HG03025 (cell line): Measurements from ENCODE around the gene SARM1.

Source experiments
- ATAC-seq: cut with Tn5 transposase; IDR thresholded peaks from one replicate; pipeline ENCODE4 v1.9.1; 2021; ENCODE audit warnings: mild to moderate bottlenecking, moderate library complexity; ENCODE audit not compliant: unreplicated experiment, low FRiP score

The SARM1 gene

GRCh38 chr17:28391401-28391800, 19.9 kb downstream of the SARM1 start:
- ATAC-seq = no peak

- no peak for ATAC-seq
Measured at GRCh38 chr17:28392491-28392890, 21.0 kb downstream of the SARM1 start.

GRCh38 chr17:28394337-28395116, 23.0 kb downstream of the SARM1 start:
- no peak for ATAC-seq

- ATAC-seq = no peak
Measured at GRCh38 chr17:28395426-28395825, 23.9 kb downstream of the SARM1 start.

- ATAC-seq = no peak
Measured at GRCh38 chr17:28395968-28396367, 24.5 kb downstream of the SARM1 start.

- no peak for ATAC-seq
Measured at GRCh38 chr17:28396635-28397239, 25.2 kb downstream of the SARM1 start.

- no peak for ATAC-seq
Measured at GRCh38 chr17:28397275-28397674, 25.8 kb downstream of the SARM1 start.

- ATAC-seq = no peak
Measured at GRCh38 chr17:28397687-28398279, 26.3 kb downstream of the SARM1 start.

- no peak for ATAC-seq
Measured at GRCh38 chr17:28398280-28398981, 26.9 kb downstream of the SARM1 start.

GRCh38 chr17:28399808-28400207, 28.3 kb downstream of the SARM1 start:
- ATAC-seq = no peak

- ATAC-seq = no peak
Measured at GRCh38 chr17:28402224-28402630, 30.7 kb downstream of the SARM1 start.

- ATAC-seq = no peak
Measured at GRCh38 chr17:28402844-28403243, 31.4 kb downstream of the SARM1 start.

GRCh38 chr17:28404007-28404406, 32.5 kb downstream of the SARM1 start:
- no peak for ATAC-seq

GRCh38 chr17:28404461-28404811, 32.9 kb downstream of the SARM1 start:
- no peak for ATAC-seq

GRCh38 chr17:28404812-28405570, 33.5 kb downstream of the SARM1 start:
- ATAC-seq = no peak

GRCh38 chr17:28405632-28406472, 34.4 kb downstream of the SARM1 start, which contains the start of gene SLC46A1:
Gene SLC46A1, minus strand, starts transcription at chr17:28406212. Its CDS starts 98 bp downstream, at chr17:28406114.
- ATAC-seq = peak; percentile 61

- no peak for ATAC-seq
Measured at GRCh38 chr17:28406473-28406814, 35.0 kb downstream of the SARM1 start.

- no peak for ATAC-seq
Measured at GRCh38 chr17:28407130-28407973, 35.9 kb downstream of the SARM1 start.

GRCh38 chr17:28407974-28408306, 36.4 kb downstream of the SARM1 start:
- no peak for ATAC-seq
